BE2C (cell line): ENCODE results near the gene TMEM129.

ENCODE experiments used
- DNase-seq: peaks from one replicate; pipeline ENCODE4 v3.0.0-alpha.2; 2020
- H3K27me3 ChIP-seq: fragments of 250-450 bp; sonication (Bioruptor Pico); 2 replicates; pipeline ENCODE4 v1.5.1; 2020; ENCODE audit warnings: mild to moderate bottlenecking
- H3K36me3 ChIP-seq: fragments of 250-450 bp; sonication (Bioruptor Pico); 2 replicates; pipeline ENCODE4 v1.5.1; 2020; ENCODE audit warnings: mild to moderate bottlenecking
- H3K4me1 ChIP-seq: fragments of 250-450 bp; sonication (Bioruptor Pico); 2 replicates; pipeline ENCODE4 v1.5.1; 2020
- H3K4me3 ChIP-seq: 2 replicates; pipeline ENCODE4 v1.5.1; 2011; ENCODE audit warnings: low read depth, low read length
- H3K9me3 ChIP-seq: fragments of 250-450 bp; sonication (Bioruptor Pico); 2 replicates; pipeline ENCODE4 v1.5.1; 2020
- TF ChIP-seq, protein P1 (sequence below): IDR thresholded peaks from 2 replicates; pipeline ENCODE4 v1.5.1; 2012; ENCODE audit warnings: mild to moderate bottlenecking, low read depth, low read length

The TMEM129 gene

DNA sequence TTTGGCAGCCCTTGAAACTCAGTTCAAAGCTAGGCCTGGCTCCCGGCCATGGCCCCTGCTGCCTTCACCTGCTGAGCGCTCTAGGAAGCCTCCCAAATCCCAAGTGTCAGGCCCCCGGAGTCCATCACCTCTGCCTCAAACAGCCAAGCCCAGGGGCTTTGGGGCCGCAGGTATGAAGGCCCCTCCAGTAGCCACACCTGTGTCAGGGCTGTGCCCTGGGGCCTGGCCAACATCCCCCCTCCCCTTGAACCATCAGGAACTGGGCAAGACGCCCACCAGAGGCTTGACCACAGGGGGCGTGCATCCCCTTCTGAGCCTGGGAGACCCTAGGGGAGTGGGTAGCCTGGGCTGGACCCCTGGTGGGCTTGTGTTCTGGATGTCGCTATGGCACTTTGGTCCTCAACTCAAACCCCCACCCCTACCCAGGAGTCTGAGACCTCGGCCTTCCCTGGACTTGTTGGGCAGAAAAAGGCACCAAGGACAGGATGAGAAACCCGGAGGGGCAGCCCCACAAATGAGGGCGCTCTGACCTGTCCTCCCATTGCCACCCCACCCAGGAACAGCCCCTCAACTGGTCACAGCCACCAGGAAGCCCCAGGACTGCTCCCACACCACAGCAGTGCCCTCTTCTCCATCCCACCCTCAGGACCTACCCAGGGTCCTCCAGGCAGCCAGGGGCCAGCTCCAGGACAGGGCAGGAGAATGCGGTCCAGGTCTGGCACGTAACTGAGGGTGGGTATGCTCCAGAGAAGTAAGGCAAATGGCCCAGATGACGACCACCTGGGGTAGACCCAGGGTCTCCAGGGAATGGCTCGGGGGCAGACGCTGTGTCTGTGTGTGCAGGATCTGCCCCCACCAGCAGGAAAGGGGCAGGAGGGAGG is 4.8 kb downstream of the TMEM129 start:
- DNase-seq, result no peak
- no peaks in the 10 kb centered on the region for H3K9me3 ChIP-seq
- no peaks in the 10 kb centered on the region for H3K27me3 ChIP-seq
- H3K36me3 ChIP-seq, result peaks cover 25% of the 10 kb centered on the region
- no peak overlapping the region for H3K4me3 ChIP-seq
- H3K4me1 ChIP-seq, result no peaks in the 10 kb centered on the region
- TF ChIP-seq, protein P1, sequence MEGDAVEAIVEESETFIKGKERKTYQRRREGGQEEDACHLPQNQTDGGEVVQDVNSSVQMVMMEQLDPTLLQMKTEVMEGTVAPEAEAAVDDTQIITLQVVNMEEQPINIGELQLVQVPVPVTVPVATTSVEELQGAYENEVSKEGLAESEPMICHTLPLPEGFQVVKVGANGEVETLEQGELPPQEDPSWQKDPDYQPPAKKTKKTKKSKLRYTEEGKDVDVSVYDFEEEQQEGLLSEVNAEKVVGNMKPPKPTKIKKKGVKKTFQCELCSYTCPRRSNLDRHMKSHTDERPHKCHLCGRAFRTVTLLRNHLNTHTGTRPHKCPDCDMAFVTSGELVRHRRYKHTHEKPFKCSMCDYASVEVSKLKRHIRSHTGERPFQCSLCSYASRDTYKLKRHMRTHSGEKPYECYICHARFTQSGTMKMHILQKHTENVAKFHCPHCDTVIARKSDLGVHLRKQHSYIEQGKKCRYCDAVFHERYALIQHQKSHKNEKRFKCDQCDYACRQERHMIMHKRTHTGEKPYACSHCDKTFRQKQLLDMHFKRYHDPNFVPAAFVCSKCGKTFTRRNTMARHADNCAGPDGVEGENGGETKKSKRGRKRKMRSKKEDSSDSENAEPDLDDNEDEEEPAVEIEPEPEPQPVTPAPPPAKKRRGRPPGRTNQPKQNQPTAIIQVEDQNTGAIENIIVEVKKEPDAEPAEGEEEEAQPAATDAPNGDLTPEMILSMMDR, result no peak

DNA sequence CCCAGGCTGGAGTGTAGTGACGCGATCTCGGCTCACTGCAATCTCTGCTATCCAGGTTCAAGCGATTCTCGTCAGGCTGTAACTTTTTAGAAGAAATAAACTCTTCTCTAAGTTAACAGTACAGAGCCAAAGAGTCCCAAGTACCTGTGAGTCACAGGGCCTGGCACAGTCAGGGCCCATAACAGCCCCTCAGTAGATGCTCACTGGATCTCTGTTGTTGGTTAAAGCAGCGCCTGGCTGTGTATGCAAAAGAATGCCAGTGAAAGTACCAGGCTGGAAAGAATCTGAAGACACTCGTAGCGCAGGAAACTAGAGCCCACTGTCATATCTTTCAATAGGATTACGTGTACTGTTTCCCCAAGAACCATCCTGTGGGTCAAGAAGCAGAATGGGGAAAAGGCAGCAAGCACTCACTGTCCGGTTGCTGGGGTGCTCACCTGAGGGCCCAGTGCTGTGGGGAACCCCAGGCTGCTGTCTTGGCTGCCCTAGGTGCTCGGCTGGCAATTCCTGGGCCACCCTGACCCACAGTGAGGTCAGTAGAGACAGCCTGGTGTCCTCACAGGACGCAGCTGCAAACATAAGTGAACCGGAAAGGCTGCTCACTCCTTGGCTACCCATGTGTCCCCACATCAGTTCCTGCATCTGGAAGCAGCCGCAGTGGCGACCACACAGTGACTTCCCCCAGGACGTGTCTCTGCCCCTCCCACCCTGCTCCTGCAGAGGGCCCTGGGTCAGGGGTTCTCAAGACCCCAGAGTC is 5.9 kb downstream of the TMEM129 start:
- DNase-seq, result no peak
- Histone ChIP-seq H3K4me1 (peaks cover 2% of the 10 kb centered on the region; the same call in 1 of the 2 replicates), H3K36me3 (peaks cover 27% of the 10 kb centered on the region), H3K4me3 (no peak overlapping the region), H3K9me3 (no peaks in the 10 kb centered on the region), H3K27me3 (no peaks in the 10 kb centered on the region)
- TF ChIP-seq, protein P1, result no peak

DNA sequence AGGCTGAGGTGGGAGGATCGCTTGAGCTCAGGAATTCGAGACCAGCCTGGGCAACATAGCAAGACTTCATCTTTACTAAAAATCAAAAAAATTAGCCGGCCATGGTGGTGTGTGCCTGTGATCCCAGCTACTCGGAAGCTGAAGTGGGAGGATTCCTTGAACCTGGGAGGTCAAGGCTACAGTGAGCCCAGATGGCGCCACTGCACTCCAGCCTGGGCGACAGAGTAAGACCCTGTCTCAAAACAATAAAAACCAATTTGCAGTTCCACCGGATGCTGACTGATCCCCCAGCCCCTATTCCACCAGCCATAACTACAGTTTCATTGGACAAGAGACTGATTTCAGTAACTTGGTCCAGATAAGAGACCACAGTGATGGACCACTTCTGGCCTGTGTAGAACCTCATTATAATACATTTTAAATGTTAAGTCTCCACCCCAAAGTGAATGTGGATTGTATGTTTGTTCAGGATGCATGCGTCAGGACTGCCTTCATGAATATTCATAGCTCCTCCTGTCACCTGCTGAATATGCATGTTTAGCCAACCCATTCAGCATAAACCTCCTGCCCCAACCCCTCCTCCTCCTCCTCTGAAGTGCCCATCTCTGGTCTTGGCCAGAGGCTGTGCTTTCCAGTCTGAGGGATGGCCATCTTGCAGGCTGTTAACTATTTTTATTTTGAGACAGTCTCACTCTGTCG is 6.7 kb downstream of the TMEM129 start:
- H3K9me3 ChIP-seq, result no peaks in the 10 kb centered on the region
- no peak for DNase-seq
- H3K4me1 ChIP-seq, result peaks cover 4% of the 10 kb centered on the region; the same call in 1 of the 2 replicates
- peaks cover 33% of the 10 kb centered on the region for H3K36me3 ChIP-seq
- no peak overlapping the region for H3K4me3 ChIP-seq
- H3K27me3 ChIP-seq, result no peaks in the 10 kb centered on the region
- TF ChIP-seq, protein P1, result no peak

DNA sequence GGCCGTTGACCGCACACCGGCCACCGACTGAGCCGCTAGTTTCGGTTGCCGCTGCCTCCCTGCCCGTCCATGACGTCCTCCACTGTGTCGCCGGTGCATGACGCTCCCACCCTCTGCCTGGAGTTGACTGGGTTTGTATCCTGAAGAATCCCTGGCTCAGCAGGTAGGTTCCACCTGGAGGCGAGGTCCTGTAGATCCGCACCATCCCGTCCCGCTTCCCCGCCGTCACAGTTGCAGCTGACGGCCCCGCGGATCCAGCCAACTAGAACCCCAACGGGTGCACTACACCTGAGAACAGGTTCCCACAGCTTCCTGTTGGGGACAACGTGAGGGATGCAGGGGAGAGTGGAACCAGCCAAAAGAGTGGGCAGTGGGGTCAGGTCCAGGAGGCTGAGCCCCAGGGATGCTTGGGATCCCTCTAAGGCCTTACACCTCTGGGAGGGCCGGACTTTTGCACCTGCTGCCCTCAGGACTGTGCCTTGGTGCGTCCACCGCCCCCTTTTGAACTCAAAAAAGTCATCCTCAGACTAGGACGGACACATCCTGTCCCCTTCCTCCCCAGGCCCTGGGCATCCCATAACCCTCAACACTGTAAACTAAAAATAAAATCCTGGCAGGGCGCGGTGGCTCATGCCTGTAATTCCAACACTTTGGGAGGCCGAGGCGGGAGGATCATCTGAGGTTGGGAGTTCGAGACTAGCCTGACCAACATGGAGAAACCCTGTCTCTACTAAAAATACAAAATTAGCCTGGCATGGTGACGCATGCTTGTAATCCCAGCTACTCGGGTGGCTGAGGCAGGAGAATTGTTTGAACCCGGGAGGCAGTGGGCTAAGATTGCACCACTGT is 7.9 kb downstream of the TMEM129 start:
- peaks cover 6% of the 10 kb centered on the region for H3K4me1 ChIP-seq
- peaks cover 29% of the 10 kb centered on the region for H3K36me3 ChIP-seq
- TF ChIP-seq, protein P1, result no peak

DNA sequence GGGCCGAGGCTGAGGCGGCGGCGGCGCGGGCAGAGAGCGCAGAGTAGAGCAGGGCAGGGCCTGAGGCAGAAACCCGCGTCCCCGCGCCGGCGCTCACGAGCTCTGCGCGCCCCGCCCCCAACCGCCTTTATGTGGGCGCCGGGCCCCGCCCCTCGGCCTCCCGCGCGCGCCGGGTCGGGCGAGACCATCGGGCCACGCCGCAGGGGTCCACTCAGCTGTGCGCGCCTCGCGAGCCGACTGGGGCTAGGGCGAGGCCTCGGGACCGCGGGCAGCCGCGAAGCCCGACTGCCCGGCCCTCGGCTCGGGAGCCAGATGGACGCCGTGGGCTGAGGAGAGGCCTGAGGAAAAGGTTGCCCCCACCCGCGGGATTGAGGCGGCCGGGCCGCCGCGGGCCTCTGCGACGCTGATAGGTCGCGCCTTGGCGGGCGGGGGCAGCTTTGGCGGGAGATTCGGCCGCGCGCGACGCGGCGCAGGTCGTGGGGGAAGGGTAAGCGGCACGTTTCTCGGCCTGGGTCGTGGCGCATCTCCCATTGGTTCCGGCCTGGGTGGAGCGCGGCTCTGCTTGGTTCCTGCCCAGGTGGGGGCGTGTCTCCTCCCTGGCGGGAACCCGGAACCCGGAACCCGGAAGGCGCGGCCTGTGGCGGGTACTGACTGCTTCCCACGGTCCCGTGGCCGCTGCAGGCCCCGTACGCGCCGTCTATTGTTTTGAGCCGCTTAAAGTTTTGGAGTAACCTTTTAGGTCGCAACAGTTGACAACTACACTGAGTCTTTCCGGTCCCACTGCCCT is 8.7 kb downstream of the TMEM129 start, which contains the start of gene SLBP:
TSS of gene SLBP (minus strand) at position 104 of the 787 bp plus-strand sequence. CDS start 131 bp downstream, outside the sequence.
- H3K36me3 ChIP-seq, result peaks cover 21% of the 10 kb centered on the region

More for the DNA sequence above, 7.9 kb downstream of the TMEM129 start:
- no peaks in the 10 kb centered on the region for H3K9me3 ChIP-seq
- H3K27me3 ChIP-seq, result no peaks in the 10 kb centered on the region
- DNase-seq, result no peak
- peak overlapping the region; percentile 67 for H3K4me3 ChIP-seq

More for the DNA sequence above, 8.7 kb downstream of the TMEM129 start, which contains the start of gene SLBP:
- TF ChIP-seq, protein P1, result no peak
- H3K4me1 ChIP-seq, result peaks cover 6% of the 10 kb centered on the region
- peak; percentile 95 for DNase-seq
- H3K27me3 ChIP-seq, result no peaks in the 10 kb centered on the region
- H3K4me3 ChIP-seq, result peak within 1 kb of the TSS; percentile 97
- no peaks in the 10 kb centered on the region for H3K9me3 ChIP-seq
